K562 (cell line): ENCODE measurements around the gene RNF151. TPM values are rescaled to one million over a fixed set of nuclear protein-coding genes. Genes with fewer than 3 reads are reported as not detected.

Experiments used
- ARID1B ChIP-seq: fragments of 450-650 bp; IDR thresholded peaks from 2 replicates; pipeline ENCODE4 v1.6.1; 2016; ENCODE audit warnings: antibody characterized with exemption, mild to moderate bottlenecking, inconsistent platforms
- ATF3 ChIP-seq, 2 experiments: fragments of 450-650 bp in 1 of 2; sonication (generic) in 1 of 2; formaldehyde crosslinking in 1 of 2; IDR thresholded peaks in 1 of 2; conservative IDR thresholded peaks in 1 of 2; 2 replicates each; pipeline versions ENCODE4 v1.6.1 to v1.8.1; 2016 to 2023; ENCODE audit warnings: mild to moderate bottlenecking in 2 of 2, moderate library complexity in 2 of 2, inconsistent platforms in 1 of 2, missing genetic modification reagents in 1 of 2
- BCLAF1 ChIP-seq, 2 experiments: fragments of 450-650 bp in 1 of 2; IDR thresholded peaks; 2 replicates each; pipeline ENCODE4 v1.6.1; 2011 to 2017; ENCODE audit warnings: low read depth in 2 of 2, antibody characterized with exemption in 1 of 2, borderline replicate concordance in 1 of 2, low read length in 1 of 2, mild to moderate bottlenecking in 1 of 2, mixed read lengths in 1 of 2; ENCODE audit not compliant: control insufficient read depth in 1 of 2
- BRD9 ChIP-seq: fragments of 450-650 bp; IDR thresholded peaks from 2 replicates; pipeline ENCODE4 v1.6.1; 2018; ENCODE audit warnings: low read depth; ENCODE audit not compliant: partially characterized antibody
- CEBPG ChIP-seq, 3 experiments: fragments of 200-800 bp in 1 of 3; sonication (Bioruptor generic) in 1 of 3; sonication (generic) in 1 of 3; formaldehyde crosslinking in 1 of 3; IDR thresholded peaks in 2 of 3; conservative IDR thresholded peaks in 1 of 3; 2 replicates each; pipeline versions ENCODE4 v1.6.1 to v1.8.0; 2016 to 2022; ENCODE audit warnings: missing compliant biosample characterization in 2 of 3, missing genetic modification characterization in 2 of 3, mild to moderate bottlenecking in 1 of 3, missing genetic modification reagents in 1 of 3
- HDGF ChIP-seq: fragments of 450-650 bp; IDR thresholded peaks from 2 replicates; pipeline ENCODE4 v1.6.1; 2016
- IRF9 ChIP-seq: fragments of 450-650 bp; IDR thresholded peaks from 2 replicates; pipeline ENCODE4 v1.6.1; 2016; ENCODE audit warnings: missing biosample characterization, missing genetic modification characterization
- MXI1 ChIP-seq: IDR thresholded peaks from 2 replicates; pipeline ENCODE4 v1.6.1; 2011; ENCODE audit warnings: low read depth, mild to moderate bottlenecking, improper control_type of control experiment, low read length
- NFXL1 ChIP-seq: fragments of 450-650 bp; formaldehyde crosslinking; IDR thresholded peaks from 2 replicates; pipeline ENCODE4 v1.4.0; 2021; ENCODE audit warnings: mild to moderate bottlenecking
- PHB ChIP-seq: fragments of 250-450 bp; sonication (Bioruptor Pico); IDR thresholded peaks from 2 replicates; pipeline ENCODE4 v1.5.0; 2021
- RBBP5 ChIP-seq: fragments of 200-600 bp; sonication (generic); IDR thresholded peaks from 2 replicates; pipeline ENCODE4 v1.6.1; 2012; ENCODE audit warnings: borderline replicate concordance, mild to moderate bottlenecking, low read length, control low read depth, inconsistent platforms; ENCODE audit not compliant: insufficient read depth, poor library complexity, severe bottlenecking
- SIN3A ChIP-seq, 2 experiments: fragments of 150-350 bp in 1 of 2; IDR thresholded peaks; 2 replicates each; pipeline ENCODE4 v1.6.1; 2011 to 2016; ENCODE audit warnings: borderline replicate concordance in 2 of 2, low read depth in 2 of 2, low read length in 2 of 2, mild to moderate bottlenecking in 2 of 2, moderate library complexity in 2 of 2; ENCODE audit not compliant: control insufficient read depth in 1 of 2
- SIRT6 ChIP-seq: IDR thresholded peaks from one replicate; pipeline ENCODE4 v1.6.1; 2012; ENCODE audit warnings: low read depth, mild to moderate bottlenecking, control low read depth, inconsistent platforms, low read length, moderate library complexity
- TAF15 ChIP-seq: fragments of 200-400 bp; formaldehyde crosslinking; IDR thresholded peaks from 2 replicates; pipeline ENCODE4 v1.6.1; 2017; ENCODE audit warnings: mild to moderate bottlenecking, low read depth, low read length, moderate library complexity
- TRIM24 ChIP-seq, 2 experiments: fragments of 450-650 bp; IDR thresholded peaks; 2 replicates each; pipeline ENCODE4 v1.6.1; 2016
- U2AF2 ChIP-seq: fragments of 200-400 bp; formaldehyde crosslinking; optimal IDR thresholded peaks from 2 replicates; pipeline ENCODE3; 2017; ENCODE audit warnings: low read depth, mild to moderate bottlenecking, low read length
- ZNF395 ChIP-seq: fragments of 200-800 bp; sonication (Bioruptor generic); IDR thresholded peaks from 2 replicates; pipeline ENCODE4 v1.6.1; 2017; ENCODE audit warnings: missing genetic modification characterization, missing compliant biosample characterization
- polyA plus RNA-seq, 8 experiments: library from polyadenylated mRNA; depleted of rRNA in 4 of 8; stranded (reverse) in 5 of 8; unstranded in 3 of 8; fragments of >200 nt; fragmentation: Nextera tagmentation in 2 of 8; fragmentation: Illumina TruSeq in 1 of 8; extraction: Ambion mirVana in 2 of 8; extraction: Trizol in 1 of 8; gene quantifications; 2 replicates each; pipeline versions ENCODE4 v1.2.1 to v1.2.3, GENCODE V29; 2011 to 2014; ENCODE audit warnings: inconsistent platforms in 1 of 8, missing spikeins in 1 of 8
- total RNA-seq, 7 experiments: library from RNA; depleted of rRNA in 6 of 7; stranded (reverse); fragments of >200 nt in 6 of 7; fragmentation: Illumina TruSeq in 2 of 7; extraction: Trizol in 2 of 7; gene quantifications; 2 replicates each; pipeline versions ENCODE4 v1.2.1 to v1.2.3, GENCODE V29; 2011 to 2021; ENCODE audit warnings: low replicate concordance in 1 of 7

The RNF151 gene
- total and polyA plus RNA-seq, 9 of the 15 experiments (the other 6 are each of a cell fraction or from before 2014, with no cell fraction given): not detected

- no peak for TF ChIP-seq CEBPG (CRISPR knock-in tag; IDR thresholded peaks at IDR 0.05)
- TF ChIP-seq CEBPG (tag; conservative IDR thresholded peaks at IDR 0.05 in 1 of 2, IDR thresholded peaks at IDR 0.05 in 1 of 2): no peak
- no peak for TF ChIP-seq IRF9
- peak; percentile 6 for TF ChIP-seq BRD9
- 0 out of 2 replicates have a peak, but pooled peaks have one; percentile 3 for TF ChIP-seq ZNF395 (CRISPR knock-in tag)
- TF ChIP-seq HDGF: 0 out of 2 replicates have a peak, but pooled peaks have one; percentile 21
- TF ChIP-seq PHB (CRISPR knock-in tag): 0 out of 2 replicates have a peak, but pooled peaks have one; percentile 47
- TF ChIP-seq U2AF2: no peak
- no peak for TF ChIP-seq ARID1B
- TF ChIP-seq BCLAF1 (IDR thresholded peaks at IDR 0.05; ENCODE audit: borderline replicate concordance in 1 of 2, control insufficient read depth in 1 of 2, low read depth in 2 of 2, low read length in 1 of 2): 0 out of 4 replicates have a peak, but pooled peaks of 1 of the 2 experiments have one; percentile 20
- TF ChIP-seq SIN3A (IDR thresholded peaks at IDR 0.05; ENCODE audit: borderline replicate concordance in 2 of 2, control insufficient read depth in 1 of 2, low read depth in 2 of 2, low read length in 2 of 2): peak; percentile 72 to 93; a peak in 3 of 4 replicates
- TF ChIP-seq TRIM24 (IDR thresholded peaks at IDR 0.05): no peak
- peak; percentile 20 for TF ChIP-seq SIRT6
- no peak for TF ChIP-seq ATF3 (IDR thresholded peaks at IDR 0.05)
- TF ChIP-seq ATF3 (CRISPR knock-in tag; conservative IDR thresholded peaks at IDR 0.05): peak; percentile 83
- no peak for TF ChIP-seq RBBP5
- 0 out of 2 replicates have a peak, but pooled peaks have one; percentile 10 for TF ChIP-seq NFXL1 (CRISPR knock-in tag)
- peak; percentile 85; the same call in 1 of the 2 replicates for TF ChIP-seq TAF15
- TF ChIP-seq MXI1: peak; percentile 78; the same call in 1 of the 2 replicates
Observed at GRCh38 chr16:1963806-1964505, 2.7 kb upstream of the RNF151 start (continued).
